ENCODE results near the gene TRIM46. TPM values are rescaled to one million over a fixed set of nuclear protein-coding genes. Genes with fewer than 3 reads are reported as not detected.
A peak's percentile ranks its signal among the peaks of the same experiment; 100 is the strongest.

The TRIM46 gene
- polyA plus RNA-seq, 1 donor, result 2.9 TPM

DNA sequence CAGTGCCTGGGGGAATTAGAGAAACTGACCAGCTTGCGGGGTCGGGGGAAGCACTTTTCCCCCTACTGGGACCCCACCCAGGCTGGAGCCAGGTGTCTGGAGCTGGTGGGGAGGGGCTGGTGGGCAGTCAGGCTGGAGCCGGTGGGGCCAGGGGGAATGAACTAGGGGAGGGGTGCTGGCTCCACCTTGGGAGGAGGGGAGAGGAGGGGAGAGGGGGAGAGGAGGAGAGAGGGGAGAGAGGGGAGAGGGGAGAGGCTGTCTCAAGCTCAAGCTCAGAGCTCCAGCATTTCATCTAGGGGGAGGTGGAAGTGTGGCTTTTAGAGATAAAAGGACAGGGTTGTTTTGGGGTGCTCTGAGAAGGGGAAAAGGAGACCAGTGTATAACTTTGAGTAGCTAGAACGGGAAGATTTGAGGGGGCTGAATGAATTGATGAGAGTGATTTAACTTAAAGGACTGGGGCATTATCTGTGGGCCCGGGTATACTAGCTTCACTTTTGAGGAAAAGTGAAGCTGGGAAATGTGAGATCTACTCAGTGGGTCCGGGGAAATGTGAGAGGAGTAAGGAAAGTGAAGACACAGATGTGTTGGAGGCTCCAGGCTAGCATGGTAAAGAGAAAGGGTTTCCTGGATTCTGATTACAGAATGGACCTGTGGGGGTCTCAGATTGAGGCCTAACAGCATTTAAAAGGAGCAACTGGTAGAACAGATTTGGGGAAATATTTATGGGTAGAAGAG lies 43.2 kb upstream of the TRIM46 start:
- no CpG with 5 or more reads among the region's 6 CpGs for WGBS (ENCODE audit: insufficient coverage, low lambda C conversion rate)
- Histone ChIP-seq H3K9me3 (ENCODE audit: control insufficient read depth, low read depth, low read length) (no peaks in the 10 kb centered on the region), H3K4me3 (ENCODE audit: low read length) (peak overlapping the region; percentile 79), H3K36me3 (ENCODE audit: control insufficient read depth, insufficient read depth, low read length) (peaks cover 32% of the 10 kb centered on the region), H3K4me1 (ENCODE audit: control insufficient read depth, insufficient read depth, low read length) (peaks cover 54% of the 10 kb centered on the region), H3K27ac (ENCODE audit: low read length) (peak overlapping the region; percentile 92), H3K27me3 (ENCODE audit: control insufficient read depth, insufficient read depth, low read length) (peaks cover 10% of the 10 kb centered on the region)
- DNase-seq, result peak in 1 of 2 donors; percentile 40

- Histone ChIP-seq H3K27ac (ENCODE audit: low read length) (peak overlapping the region; percentile 92), H3K27me3 (ENCODE audit: control insufficient read depth, insufficient read depth, low read length) (peaks cover 5% of the 10 kb centered on the region), H3K9me3 (ENCODE audit: control insufficient read depth, low read depth, low read length) (no peaks in the 10 kb centered on the region), H3K36me3 (ENCODE audit: control insufficient read depth, insufficient read depth, low read length) (peaks cover 32% of the 10 kb centered on the region), H3K4me3 (ENCODE audit: low read length) (peak overlapping the region; percentile 79), H3K4me1 (ENCODE audit: control insufficient read depth, insufficient read depth, low read length) (peaks cover 46% of the 10 kb centered on the region)
- DNase-seq, result no peak
- no CpG with 5 or more reads among the region's 8 CpGs for whole genome bisulfite sequencing (ENCODE audit: insufficient coverage, low lambda C conversion rate)
These were observed 42.4 kb upstream of the TRIM46 start for GRCh38 chr1:155131285-155131684.

- peaks cover 45% of the 10 kb centered on the region for H3K4me1 ChIP-seq (ENCODE audit: control insufficient read depth, insufficient read depth, low read length)
- peaks cover 32% of the 10 kb centered on the region for H3K36me3 ChIP-seq (ENCODE audit: control insufficient read depth, insufficient read depth, low read length)
- 60% methylated on average over 1 of the region's 2 CpGs for WGBS (ENCODE audit: insufficient coverage, low lambda C conversion rate)
- H3K27me3 ChIP-seq (ENCODE audit: control insufficient read depth, insufficient read depth, low read length), result peaks cover 4% of the 10 kb centered on the region
- no peaks in the 10 kb centered on the region for H3K9me3 ChIP-seq (ENCODE audit: control insufficient read depth, low read depth, low read length)
- peak overlapping the region; percentile 1 for H3K27ac ChIP-seq (ENCODE audit: low read length)
- no peak for DNase-seq
- no peak overlapping the region for H3K4me3 ChIP-seq (ENCODE audit: low read length)
These were observed 41.8 kb upstream of the TRIM46 start for GRCh38 chr1:155131856-155132255.

GRCh38 chr1:155133799-155134281 lies 39.8 kb upstream of the TRIM46 start:
- DNase-seq, result no peak
- Histone ChIP-seq H3K27me3 (ENCODE audit: control insufficient read depth, insufficient read depth, low read length) (no peaks in the 10 kb centered on the region), H3K36me3 (ENCODE audit: control insufficient read depth, insufficient read depth, low read length) (peaks cover 45% of the 10 kb centered on the region), H3K4me1 (ENCODE audit: control insufficient read depth, insufficient read depth, low read length) (peaks cover 47% of the 10 kb centered on the region), H3K4me3 (ENCODE audit: low read length) (no peak overlapping the region), H3K27ac (ENCODE audit: low read length) (peak overlapping the region; percentile 99), H3K9me3 (ENCODE audit: control insufficient read depth, low read depth, low read length) (no peaks in the 10 kb centered on the region)
- no CpG with 5 or more reads among the region's 7 CpGs for WGBS (ENCODE audit: insufficient coverage, low lambda C conversion rate)

DNA sequence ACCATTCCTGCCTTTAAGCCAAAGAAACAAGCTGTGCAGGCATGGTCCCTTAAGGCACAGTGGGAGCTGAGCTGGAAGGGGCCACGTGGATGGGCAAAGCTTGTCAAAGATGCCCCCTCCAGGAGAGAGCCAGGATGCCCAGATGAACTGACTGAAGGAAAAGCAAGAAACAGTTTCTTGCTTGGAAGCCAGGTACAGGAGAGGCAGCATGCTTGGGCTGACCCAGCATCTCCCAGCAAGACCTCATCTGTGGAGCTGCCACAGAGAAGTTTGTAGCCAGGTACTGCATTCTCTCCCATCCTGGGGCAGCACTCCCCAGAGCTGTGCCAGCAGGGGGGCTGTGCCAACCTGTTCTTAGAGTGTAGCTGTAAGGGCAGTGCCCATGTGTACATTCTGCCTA lies 39.3 kb upstream of the TRIM46 start:
- H3K9me3 ChIP-seq (ENCODE audit: control insufficient read depth, low read depth, low read length), result no peaks in the 10 kb centered on the region
- WGBS (ENCODE audit: insufficient coverage, low lambda C conversion rate), result no CpG with 5 or more reads among the region's 1 CpG
- H3K4me1 ChIP-seq (ENCODE audit: control insufficient read depth, insufficient read depth, low read length), result peaks cover 50% of the 10 kb centered on the region

DNA sequence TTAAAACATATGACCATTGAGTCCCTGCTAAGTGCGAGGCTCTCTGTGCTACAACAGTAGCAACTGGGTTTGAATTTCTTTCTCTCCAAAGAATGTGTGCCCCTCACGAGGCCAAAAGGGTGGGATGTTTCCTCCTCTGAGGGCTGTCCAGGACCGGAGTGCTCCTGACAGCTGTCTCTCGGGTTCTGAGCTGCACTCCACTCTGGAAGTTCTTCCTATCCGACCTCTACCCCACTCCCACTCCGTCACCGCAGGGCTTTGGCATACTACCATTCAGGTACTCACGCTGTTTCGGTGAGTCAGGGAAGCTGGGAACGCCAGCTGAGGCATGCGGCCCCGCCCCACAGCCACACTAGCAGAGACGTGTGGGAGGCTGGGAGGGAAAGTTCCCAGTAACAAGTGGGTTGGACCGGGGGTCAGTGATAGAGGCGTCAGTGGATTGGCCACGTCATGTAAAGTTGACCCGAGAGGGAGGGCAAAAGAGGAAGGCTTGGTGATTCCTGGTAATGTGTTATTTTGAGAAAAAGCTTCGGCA lies 38.7 kb upstream of the TRIM46 start:
- Histone ChIP-seq H3K4me1 (ENCODE audit: control insufficient read depth, insufficient read depth, low read length) (peaks cover 50% of the 10 kb centered on the region), H3K36me3 (ENCODE audit: control insufficient read depth, insufficient read depth, low read length) (peaks cover 45% of the 10 kb centered on the region), H3K27ac (ENCODE audit: low read length) (peak overlapping the region; percentile 99), H3K27me3 (ENCODE audit: control insufficient read depth, insufficient read depth, low read length) (no peaks in the 10 kb centered on the region), H3K4me3 (ENCODE audit: low read length) (peak overlapping the region; percentile 92), H3K9me3 (ENCODE audit: control insufficient read depth, low read depth, low read length) (no peaks in the 10 kb centered on the region)
- peak; percentile 95 to 97 for DNase-seq
- no CpG with 5 or more reads among the region's 18 CpGs for WGBS (ENCODE audit: insufficient coverage, low lambda C conversion rate)

More for the DNA sequence above, 39.3 kb upstream of the TRIM46 start:
- H3K27ac ChIP-seq (ENCODE audit: low read length), result peak overlapping the region; percentile 99
- no peak overlapping the region for H3K4me3 ChIP-seq (ENCODE audit: low read length)
- peaks cover 45% of the 10 kb centered on the region for H3K36me3 ChIP-seq (ENCODE audit: control insufficient read depth, insufficient read depth, low read length)
- no peak for DNase-seq
- no peaks in the 10 kb centered on the region for H3K27me3 ChIP-seq (ENCODE audit: control insufficient read depth, insufficient read depth, low read length)

GRCh38 chr1:155135415-155136028 lies 38.1 kb upstream of the TRIM46 start, which contains the start of gene SLC50A1:
Gene SLC50A1, plus strand, starts transcription at chr1:155135852. Its CDS starts 60 bp downstream, at chr1:155135912.
- Histone ChIP-seq H3K9me3 (ENCODE audit: control insufficient read depth, low read depth, low read length) (no peaks in the 10 kb centered on the region), H3K4me1 (ENCODE audit: control insufficient read depth, insufficient read depth, low read length) (peaks cover 50% of the 10 kb centered on the region), H3K36me3 (ENCODE audit: control insufficient read depth, insufficient read depth, low read length) (peaks cover 45% of the 10 kb centered on the region), H3K27me3 (ENCODE audit: control insufficient read depth, insufficient read depth, low read length) (no peaks in the 10 kb centered on the region), H3K4me3 (ENCODE audit: low read length) (peak within 1 kb of the TSS; percentile 92), H3K27ac (ENCODE audit: low read length) (peak within 1 kb of the TSS; percentile 99)
- WGBS (ENCODE audit: insufficient coverage, low lambda C conversion rate), result no CpG with 5 or more reads among the region's 52 CpGs
- DNase-seq, result peak; percentile 97

DNA sequence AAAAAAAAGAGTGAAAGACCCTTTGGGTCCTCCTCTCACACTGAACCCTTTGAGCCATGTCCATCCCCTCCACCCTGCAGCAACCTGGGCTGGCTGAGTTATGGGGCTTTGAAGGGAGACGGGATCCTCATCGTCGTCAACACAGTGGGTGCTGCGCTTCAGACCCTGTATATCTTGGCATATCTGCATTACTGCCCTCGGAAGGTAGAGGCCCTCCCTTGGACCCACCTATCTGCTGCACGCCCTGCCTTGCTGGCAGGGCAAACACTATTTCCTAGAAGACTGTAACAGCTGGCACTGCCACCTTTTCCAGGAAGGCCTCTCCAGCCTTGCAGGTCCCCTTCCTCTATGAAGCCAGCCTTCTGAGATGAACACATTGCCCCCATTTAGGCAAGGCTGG lies 36.9 kb upstream of the TRIM46 start:
- DNase-seq, result peak in 1 of 2 donors; percentile 46
- no CpG with 5 or more reads among the region's 6 CpGs for WGBS (ENCODE audit: insufficient coverage, low lambda C conversion rate)
- peaks cover 39% of the 10 kb centered on the region for H3K4me1 ChIP-seq (ENCODE audit: control insufficient read depth, insufficient read depth, low read length)

DNA sequence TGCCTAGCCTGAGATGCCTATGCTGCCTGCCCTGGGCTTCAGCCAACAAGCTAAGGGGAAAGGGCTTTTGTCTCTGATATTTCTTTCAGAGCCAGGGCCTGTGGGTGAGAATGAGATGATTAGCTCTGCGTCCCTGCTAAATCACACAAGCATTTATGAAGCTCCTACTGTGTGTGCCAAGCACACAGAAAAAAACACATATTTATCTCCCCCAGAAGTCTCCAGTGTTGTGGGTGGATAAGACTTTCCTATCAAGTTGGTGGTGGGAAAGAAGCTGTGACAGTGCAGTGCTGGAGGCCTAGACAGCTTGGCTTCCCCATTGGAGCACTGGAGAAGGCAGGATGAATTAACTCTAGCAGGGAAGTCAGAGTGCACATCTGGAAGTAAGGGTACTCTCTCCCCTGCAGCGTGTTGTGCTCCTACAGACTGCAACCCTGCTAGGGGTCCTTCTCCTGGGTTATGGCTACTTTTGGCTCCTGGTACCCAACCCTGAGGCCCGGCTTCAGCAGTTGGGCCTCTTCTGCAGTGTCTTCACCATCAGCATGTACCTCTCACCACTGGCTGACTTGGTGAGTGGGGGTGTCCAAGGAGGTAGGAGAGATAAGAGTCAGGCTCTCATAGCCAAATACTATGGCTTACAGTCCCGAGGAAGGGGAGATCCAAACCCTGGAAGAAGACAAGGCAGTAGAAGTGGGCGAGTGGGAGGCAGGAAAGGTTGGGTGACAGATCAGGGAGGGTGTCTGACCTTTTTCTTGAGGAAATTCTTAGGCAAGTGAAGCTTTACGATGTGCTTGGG lies 36.3 kb upstream of the TRIM46 start:
- Histone ChIP-seq H3K27me3 (ENCODE audit: control insufficient read depth, insufficient read depth, low read length) (no peaks in the 10 kb centered on the region), H3K4me3 (ENCODE audit: low read length) (peak overlapping the region; percentile 92), H3K9me3 (ENCODE audit: control insufficient read depth, low read depth, low read length) (no peaks in the 10 kb centered on the region), H3K27ac (ENCODE audit: low read length) (peak overlapping the region; percentile 46), H3K4me1 (ENCODE audit: control insufficient read depth, insufficient read depth, low read length) (peaks cover 36% of the 10 kb centered on the region), H3K36me3 (ENCODE audit: control insufficient read depth, insufficient read depth, low read length) (peaks cover 33% of the 10 kb centered on the region)
- WGBS (ENCODE audit: insufficient coverage, low lambda C conversion rate), result no CpG with 5 or more reads among the region's 6 CpGs
- no peak for DNase-seq

More for the DNA sequence above, 36.9 kb upstream of the TRIM46 start:
- Histone ChIP-seq H3K27ac (ENCODE audit: low read length) (peak overlapping the region; percentile 46), H3K27me3 (ENCODE audit: control insufficient read depth, insufficient read depth, low read length) (no peaks in the 10 kb centered on the region), H3K9me3 (ENCODE audit: control insufficient read depth, low read depth, low read length) (no peaks in the 10 kb centered on the region), H3K36me3 (ENCODE audit: control insufficient read depth, insufficient read depth, low read length) (peaks cover 36% of the 10 kb centered on the region), H3K4me3 (ENCODE audit: low read length) (peak overlapping the region; percentile 92)
